HEK293 (cell line): Measurements from ENCODE around the gene OCIAD1.

ENCODE experiments used
- GLI2 ChIP-seq: fragments of 450-650 bp; formaldehyde crosslinking; IDR thresholded peaks from 2 replicates; pipeline ENCODE4; 2017; ENCODE audit warnings: missing biosample characterization, missing genetic modification characterization, low read depth, borderline replicate concordance
- PATZ1 ChIP-seq: fragments of 450-650 bp; formaldehyde crosslinking; IDR thresholded peaks from 2 replicates; pipeline ENCODE4 v1.5.1; 2016; ENCODE audit warnings: missing biosample characterization, missing genetic modification characterization
- REST ChIP-seq: fragments of 450-650 bp; formaldehyde crosslinking; IDR thresholded peaks from 2 replicates; pipeline ENCODE4 v1.5.1; 2016; ENCODE audit warnings: missing biosample characterization, missing genetic modification characterization
- ZEB2 ChIP-seq: fragments of 450-650 bp; formaldehyde crosslinking; IDR thresholded peaks from 2 replicates; pipeline ENCODE4 v1.5.1; 2016; ENCODE audit warnings: missing biosample characterization, missing genetic modification characterization

GRCh38 chr4:48785302-48785701 lies 45.6 kb upstream of the OCIAD1 start:
- no peak for TF ChIP-seq PATZ1 (tag by site-specific recombination)
- no peak for TF ChIP-seq GLI2
- no peak for TF ChIP-seq REST
- no peak for TF ChIP-seq ZEB2
